ENCODE measurements around the gene IP6K1.
"Not testable (repeated sequence)": the region's sequence is repeated elsewhere in the genome, so short reads cannot be mapped to it uniquely, and the experiment has no call there.

GRCh38 chr3:49685846-49686245 is 100.5 kb downstream of the IP6K1 start:
- not testable (repeated sequence) for TF ChIP-seq CTCF, POLR2A (IDR thresholded peaks at IDR 0.05)
